HG02973 (cell line): ENCODE measurements around the gene NPAS1.

ENCODE experiments used
- ATAC-seq: cut with Tn5 transposase; IDR thresholded peaks from one replicate; pipeline ENCODE4 v1.9.1; 2021; ENCODE audit warnings: moderate library complexity; ENCODE audit not compliant: unreplicated experiment

Gene NPAS1

DNA sequence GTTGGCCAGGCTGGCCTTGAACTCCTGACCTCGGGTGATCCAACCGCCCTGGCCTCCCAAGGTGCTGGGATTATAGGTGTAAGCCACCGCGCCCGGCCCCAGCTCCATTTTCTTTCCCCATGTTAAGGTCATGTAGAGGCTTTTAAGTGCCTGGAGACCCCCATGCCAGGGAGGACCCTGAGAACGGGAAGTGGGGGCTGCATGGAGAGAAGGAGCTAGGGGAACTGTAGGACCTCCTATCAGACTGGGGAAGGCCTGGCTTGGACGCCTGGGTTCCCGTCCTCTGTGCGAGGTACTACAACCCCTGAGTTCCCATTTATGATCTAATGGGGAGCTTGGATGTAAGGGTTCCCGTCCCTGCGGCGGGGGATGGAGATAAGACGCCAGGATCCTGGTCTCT lies 714 bp upstream of the NPAS1 start:
- no peak for ATAC-seq

DNA sequence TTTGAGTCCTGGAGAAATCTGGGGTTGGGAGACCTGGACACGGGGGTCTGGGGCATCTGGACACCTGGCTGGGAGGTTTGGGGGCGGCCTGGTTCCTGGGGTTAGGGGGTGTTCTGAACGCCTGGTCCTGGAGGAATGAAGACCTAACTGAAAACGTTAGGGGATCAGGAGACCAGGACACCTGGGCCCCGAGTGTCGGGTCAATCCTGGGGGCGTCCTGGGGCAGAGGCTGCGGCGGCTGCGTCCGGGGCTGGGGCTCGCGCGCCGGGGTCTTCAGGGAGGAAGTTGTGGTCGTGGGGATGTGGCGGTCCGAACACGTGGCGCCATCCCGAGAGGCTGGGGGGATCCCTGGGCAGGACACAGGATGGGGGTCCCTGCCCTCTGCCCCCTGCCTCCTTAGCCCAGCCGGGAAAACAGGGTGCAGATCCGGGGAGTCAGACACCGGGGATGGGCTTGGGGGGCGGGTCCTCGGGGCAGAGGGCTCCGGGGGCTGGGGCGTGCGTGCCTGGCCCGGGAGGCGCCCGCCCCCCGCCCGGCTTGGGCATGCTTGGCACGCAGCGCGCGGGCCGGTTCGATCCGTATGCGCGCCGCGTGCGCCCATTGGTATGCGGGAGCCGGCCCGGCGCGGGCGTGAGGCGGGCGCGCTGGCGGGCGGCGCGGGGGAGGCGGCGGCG lies 632 bp downstream of the NPAS1 start:
- ATAC-seq: no peak

DNA sequence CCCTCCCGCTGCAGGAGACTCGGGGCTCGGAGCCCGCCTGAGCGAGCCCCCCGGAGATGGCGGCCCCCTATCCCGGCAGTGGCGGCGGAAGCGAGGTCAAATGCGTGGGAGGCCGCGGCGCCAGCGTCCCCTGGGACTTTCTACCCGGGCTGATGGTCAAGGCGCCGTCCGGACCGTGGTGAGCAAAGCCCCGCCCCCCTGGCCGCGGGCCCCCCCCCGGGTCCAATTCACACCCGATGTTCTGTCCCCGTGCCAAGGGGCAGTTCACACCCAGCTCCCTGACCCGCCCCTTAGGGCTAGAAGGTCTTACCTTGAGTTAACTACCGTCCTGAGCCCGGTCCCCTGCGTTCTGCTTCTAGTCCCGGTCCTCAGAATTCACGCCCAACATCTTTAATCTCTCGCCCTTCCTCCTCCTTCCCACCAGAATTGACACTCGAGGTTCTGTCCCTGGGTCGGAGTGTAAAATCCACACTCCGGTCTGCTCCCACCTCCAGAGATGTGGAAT lies 1.4 kb downstream of the NPAS1 start:
- no peak for ATAC-seq

DNA sequence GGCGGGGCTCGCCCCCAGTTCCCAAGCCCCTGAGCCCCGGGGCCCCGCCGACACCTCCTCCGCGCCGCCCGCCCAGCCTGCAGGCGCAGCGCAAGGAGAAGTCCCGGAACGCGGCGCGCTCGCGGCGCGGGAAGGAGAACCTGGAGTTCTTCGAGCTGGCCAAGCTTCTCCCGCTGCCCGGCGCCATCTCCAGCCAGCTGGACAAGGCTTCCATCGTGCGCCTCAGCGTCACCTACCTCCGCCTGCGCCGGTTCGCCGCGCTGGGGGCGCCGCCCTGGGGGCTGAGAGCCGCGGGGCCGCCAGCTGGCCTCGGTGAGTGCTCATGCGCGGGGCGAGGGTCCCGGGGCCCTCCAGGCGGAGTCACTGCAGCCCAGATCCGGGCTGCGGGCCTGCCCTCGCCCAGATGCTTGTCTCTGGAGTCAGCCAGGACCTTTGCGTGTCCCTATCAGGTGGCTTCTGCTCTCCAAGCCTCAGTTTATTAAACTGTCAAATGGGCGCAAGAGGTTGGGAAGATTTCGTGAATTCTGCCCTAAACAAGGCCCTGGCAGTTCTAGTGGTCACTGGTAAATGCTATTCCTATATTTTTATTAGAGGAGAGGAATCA lies 2.0 kb downstream of the NPAS1 start:
- ATAC-seq: no peak

DNA sequence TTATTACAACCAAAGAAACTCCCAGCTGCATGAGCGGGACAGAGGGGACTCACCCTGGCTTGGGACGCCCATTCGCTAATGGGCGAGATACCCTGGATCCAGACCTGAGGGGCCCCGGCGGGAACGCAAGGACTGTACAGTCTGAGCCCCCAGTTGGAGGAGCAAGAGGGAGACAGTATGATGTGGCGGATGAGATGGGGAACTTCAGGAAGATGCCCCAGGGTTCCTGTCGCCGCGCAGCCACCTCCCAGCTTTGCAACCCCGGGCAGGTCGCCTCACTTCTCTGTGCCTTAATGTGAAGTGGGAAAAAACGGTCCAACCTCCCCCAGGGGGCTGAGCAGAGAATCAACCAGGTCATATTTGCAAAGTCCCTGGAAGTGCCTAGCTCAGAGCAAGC lies 2.5 kb downstream of the NPAS1 start:
- ATAC-seq: no peak

DNA sequence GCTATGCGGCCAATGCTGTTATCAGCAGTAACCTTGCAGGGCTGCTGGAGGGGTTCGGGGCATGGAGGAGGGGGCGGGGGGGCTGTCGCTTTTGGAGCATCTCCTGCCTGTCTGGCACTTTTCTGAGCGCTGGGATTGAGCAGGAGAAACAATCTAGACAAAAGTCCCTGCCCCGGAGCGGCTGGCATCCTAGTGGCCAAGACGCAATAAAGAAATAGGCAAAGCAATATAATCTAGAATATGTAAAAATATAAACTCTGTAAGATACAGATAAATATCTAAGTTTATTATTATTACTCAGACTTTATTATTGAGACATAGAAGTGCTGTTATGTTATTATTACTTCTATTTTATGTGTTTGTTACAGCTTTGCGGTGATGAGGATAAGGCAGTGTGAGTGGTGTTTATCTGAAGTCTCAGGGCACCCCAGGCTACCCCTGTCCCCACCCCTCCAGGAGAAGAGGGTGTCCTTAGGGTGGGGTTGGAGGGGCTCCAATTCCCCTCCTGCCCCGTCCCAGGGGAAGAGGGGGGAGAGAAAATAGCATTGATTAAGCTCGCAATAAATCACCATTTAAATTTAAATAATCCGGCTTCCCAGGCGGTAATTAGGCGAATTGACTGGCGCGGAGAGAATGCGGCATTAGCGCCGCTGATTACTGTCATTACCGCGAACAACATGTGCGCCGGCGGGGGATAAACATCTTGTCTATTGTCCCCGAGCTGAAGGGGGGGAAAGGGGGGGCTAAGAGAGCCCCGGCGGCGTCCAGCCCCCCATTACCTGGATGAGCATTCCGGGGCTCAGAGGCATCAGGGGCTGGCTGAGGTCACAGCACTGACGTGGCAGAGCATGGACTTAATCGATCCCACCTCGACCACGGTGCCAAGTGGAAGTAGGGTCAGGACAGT lies 3.2 kb downstream of the NPAS1 start:
- no peak for ATAC-seq

DNA sequence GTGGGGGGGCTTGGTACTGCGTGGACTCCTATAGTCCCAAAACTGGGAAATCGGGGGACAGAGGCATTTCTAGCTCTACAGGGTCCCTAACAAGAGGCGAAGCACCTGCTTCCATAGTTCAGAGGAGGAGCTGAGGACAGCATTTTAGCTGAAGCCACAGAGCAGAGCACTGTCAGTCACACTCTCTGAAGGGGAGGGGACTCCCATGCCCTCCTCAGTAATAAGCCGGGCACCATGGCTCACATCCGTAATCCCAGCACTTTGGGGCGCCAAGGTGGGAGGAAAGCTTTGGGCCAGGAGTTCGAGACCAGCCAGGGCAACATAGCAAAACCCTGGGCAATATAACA lies 3.8 kb downstream of the NPAS1 start:
- no peak for ATAC-seq

DNA sequence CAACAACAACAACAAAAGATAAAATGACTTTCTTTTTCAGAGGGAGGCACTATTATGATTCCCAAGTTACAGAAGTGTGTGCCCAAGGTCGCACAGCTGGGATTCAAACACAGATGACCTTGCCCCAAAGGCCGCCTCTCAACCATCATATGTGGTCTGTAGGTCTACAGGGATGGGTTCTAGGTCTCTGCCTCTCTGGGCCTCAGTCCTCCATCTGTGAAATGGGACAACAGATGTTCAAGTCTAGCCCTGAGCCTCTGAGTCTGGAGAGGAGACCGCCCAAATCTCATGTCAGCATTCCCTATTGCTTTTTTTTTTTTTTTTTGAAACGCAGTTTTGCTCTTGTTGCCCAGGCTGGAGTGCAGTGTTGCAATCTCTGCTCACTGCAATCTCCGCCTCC lies 4.9 kb downstream of the NPAS1 start:
- ATAC-seq: no peak

DNA sequence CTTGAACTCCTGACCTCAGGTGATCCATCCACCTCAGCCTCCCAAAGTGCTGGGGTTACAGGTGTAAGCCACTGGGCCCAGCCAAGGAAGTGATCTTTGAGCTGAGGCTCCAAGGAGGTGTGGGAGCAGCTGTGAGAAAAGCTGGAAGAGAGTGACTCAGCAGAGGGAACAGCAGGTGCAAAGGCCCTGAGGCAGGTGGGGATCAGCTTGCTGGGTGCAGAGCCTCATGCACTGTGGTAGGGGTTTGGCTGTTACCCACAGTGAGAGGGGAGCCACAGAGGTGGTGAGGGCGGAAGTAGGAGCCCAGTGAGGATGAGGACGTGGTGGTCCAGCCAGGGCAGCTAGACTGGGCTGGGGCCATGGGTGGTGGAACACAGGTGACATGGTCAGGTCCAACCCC lies 6.5 kb downstream of the NPAS1 start:
- no peak for ATAC-seq

DNA sequence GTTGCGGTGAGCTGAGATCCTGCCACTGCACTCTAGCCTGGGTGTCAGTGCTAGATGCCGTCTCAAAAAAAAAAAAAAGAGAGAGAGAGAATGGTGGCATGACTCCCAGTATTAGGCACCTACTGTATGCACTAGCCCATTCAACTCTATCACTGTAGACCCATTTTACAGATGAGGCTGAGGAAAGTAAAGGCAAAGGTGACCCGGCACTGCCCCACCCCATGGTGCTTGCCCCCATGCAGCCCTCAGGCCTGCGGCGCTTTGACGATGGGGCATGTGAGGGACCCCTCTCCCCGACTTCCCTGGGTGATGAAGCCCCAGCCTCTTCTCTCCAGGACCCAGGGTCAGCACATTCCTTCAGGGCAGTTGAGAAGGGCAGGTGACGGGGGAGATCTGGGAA lies 7.3 kb downstream of the NPAS1 start:
- ATAC-seq: no peak

DNA sequence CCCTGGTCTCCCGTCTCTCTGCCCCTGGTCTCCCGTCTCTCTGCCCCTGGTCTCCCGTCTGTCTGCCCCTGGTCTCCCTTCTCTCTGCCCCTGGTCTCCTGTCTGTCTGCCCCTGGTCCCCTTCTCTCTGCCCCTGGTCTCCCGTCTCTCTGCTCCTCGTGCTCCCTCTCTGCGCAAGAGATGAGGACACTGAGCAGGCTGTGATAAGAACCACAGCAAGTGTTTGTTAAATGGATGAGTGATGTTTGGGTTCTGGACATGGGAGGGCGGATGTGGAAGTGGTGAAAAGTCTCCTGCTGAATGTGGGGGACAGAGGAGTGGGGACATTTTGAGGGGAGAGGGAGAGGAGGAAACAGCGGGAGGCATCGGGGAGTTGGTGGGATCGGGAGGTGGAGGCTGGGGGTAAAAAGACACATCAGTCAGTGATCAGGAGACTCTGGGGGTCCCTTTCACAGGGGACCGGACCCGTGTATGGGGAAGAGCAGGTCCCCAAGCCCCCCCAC lies 8.0 kb downstream of the NPAS1 start:
- no peak for ATAC-seq

DNA sequence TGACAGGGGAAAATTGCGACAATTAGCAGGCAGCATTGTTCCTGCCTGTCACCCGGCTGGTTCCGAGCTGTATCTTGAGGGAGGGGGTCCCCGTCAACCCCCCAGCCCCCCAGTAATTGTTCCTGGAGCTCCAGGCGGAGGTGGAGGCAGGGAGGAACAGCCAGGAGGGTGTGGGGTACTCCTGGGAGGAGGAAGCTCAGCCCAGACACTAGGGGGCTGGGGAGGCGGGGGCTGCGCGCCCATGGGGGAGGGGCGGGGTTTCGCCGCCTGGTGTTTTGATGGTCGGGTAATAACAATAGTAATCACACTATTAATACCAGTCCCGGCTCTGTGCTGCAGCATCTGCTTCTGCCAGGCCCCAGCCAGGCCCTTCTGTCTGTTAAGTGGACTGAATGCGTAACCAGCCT lies 8.6 kb downstream of the NPAS1 start:
- no peak for ATAC-seq

DNA sequence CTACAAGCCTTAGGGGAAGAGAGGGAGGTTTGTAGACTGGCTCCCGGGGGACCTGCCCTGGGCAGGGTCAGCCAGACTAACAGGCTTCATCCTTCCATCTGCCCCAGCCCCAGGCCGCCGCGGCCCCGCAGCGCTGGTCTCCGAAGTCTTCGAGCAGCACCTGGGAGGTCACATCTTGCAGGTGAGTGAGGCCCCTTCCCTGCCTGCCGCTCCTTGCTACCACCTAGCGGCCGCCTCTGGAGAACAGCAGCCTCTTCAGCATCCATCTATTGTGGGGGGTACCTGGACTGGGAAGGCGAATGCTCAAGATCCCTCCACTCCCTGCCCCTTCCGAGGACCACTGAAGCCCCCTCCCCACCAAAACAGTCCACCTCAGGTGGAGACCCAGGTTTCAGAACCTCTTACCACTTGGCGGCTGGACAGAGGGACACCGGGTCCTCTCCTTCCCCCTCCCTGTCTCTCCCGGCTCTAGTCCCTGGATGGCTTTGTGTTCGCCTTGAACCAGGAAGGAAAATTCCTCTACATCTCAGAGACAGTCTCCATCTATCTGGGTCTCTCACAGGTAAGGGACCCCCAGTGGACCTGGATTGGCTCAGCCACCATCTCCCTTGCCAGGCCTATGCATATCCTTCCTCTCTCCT lies 12.7 kb downstream of the NPAS1 start:
- ATAC-seq: no peak

DNA sequence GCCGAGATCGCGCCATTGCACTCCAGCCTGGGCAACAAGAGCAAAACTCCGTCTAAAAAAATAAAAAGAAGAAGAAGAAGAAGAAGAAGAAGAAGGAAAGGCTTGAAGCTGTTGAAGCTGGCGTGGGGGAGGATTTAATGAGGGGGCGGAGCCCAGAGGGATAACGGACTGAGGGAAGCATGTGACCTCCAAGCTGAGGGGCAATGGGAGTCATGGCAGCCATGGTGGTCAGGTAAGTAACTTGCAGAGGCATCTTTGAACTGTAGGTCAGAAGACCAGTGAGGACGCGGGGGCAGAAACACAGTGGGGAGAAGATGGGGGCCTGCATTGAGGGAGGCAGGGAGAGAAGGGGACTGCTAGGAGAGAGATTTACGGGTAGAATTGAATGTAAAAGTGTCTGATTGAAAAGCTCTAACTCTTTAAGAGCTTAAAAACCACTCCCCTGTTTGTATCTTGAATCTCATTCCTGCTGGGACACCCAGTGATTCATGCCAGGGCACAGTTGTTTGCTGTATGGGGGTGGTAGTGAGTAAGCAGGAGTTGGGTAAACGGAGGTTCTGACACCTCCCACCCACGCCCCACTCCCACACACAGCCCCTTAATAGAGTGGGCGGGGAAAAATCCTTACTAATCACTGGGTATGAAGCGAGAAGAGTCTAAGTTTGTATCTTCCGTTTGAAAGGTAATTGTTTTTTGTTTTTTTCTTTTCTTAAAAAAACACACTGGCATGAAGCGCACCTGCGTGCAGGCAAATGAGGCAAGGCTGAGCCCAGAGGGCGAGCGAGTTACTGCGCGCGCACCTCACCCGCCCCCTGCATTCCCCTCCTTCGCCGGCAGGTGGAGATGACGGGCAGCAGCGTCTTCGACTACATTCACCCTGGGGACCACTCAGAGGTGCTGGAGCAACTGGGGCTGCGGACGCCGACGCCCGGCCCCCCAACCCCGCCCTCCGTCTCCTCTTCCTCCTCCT lies 15.8 kb downstream of the NPAS1 start:
- no peak for ATAC-seq

DNA sequence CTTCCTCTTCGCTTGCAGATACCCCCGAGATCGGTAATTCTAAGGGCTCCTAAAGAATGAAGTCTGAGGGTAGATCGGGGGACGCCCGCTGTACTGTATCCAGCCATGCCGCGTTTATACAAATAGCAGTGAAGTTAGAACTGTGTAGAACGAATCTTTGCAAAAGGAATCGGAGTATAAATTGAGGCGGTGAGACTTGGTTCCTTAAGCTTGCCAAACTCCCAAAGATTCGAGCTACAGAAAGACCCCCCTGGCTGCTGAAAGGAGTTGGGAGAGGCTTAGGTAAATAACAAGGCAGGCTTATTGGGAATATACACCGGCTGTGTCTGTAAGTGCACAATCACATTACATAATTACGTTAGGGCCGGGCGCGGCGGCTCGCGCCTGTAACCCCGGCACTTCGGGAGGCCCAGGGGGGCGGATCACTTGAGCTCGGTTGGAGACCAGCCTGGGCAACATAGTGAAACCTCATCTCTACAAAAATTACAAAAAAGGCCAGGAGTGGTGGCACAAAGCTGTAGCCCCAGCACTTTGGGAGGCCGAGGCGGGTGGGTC lies 16.5 kb downstream of the NPAS1 start:
- no peak for ATAC-seq

DNA sequence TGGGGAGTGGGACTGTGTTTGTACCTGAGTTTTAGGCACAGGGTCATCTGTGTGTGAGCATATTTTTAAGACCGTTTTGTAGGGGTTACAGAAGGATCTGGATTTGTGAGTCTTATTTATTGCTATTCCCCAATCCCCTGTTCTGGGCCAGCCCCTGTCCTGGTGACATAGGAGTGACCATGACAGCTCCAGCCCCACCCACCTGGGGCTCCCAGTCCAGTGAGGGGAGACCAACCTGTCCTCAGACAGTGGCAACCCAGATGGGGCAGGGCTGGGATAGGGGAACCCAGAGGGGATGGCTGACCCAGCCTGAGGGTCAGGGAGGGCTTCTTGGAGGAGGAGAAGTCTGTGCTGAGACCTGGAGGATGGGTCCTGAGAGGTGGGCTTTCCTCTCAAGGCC lies 18.1 kb downstream of the NPAS1 start:
- ATAC-seq: no peak

DNA sequence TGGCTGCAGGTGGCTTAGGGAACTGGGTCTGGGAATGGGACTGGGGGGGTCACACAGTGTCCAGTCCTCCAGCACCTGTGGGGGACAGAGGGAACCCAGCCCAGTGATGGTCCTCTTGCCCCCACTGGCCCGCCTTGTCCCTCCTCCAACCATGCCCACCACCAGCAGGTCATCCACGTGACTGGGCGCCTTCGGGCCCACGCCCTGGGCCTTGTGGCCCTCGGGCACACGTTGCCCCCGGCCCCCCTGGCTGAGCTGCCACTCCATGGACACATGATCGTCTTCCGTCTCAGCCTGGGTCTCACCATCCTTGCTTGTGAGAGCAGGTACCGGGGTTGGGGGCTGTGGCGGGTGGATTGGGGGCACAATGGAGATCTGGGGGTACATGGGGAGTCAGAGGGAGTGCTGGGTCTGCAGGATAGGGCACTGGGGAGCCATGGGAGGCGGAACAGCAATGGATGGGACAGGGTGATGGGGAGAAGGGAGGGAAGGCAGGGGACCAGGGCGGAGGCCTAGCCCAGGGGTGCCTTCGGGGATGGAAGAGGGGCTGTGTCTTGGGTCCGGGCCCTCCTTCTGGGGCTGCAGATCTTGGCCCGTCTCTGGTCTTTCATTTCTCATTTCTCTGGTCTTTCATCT lies 19.7 kb downstream of the NPAS1 start:
- ATAC-seq: no peak

DNA sequence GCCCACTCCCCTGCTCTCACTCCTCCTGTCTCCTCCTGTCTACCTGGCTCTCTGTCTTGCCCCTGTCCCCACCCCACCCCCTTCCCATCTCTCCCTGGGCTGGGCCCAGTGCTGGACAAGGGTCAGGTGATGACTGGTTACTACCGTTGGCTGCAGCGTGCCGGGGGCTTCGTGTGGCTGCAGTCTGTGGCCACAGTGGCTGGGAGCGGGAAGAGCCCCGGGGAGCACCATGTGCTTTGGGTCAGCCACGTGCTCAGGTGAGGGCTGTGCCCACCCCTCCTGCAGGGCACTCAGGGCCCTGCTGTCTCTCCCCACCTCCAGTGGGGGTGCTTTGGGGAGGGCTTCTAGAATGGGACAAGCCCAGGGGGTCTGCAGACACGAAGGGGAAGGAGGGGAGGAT lies 21.2 kb downstream of the NPAS1 start:
- ATAC-seq: no peak
